ENCODE results near the gene ZNF780A. TPM values are rescaled to one million over a fixed set of nuclear protein-coding genes. Genes with fewer than 3 reads are reported as not detected.

The ZNF780A gene
- total and polyA plus RNA-seq, 11 donors: 3.9 to 17.5 (median 11.0) TPM

- TF ChIP-seq CTCF (IDR thresholded peaks at IDR 0.05) (no peak), POLR2A (IDR thresholded peaks at IDR 0.05) (no peak)
- H3K27me3 ChIP-seq: peaks cover 0 to 36% (median 4%) of the 10 kb centered on the region in 9 donors
- H3K9me3 ChIP-seq: peaks cover 0 to 14% (median 1%) of the 10 kb centered on the region in 12 donors
- no peak overlapping the region for H3K27ac ChIP-seq
- intact Hi-C loops (cut with DNase I): loop anchor here in 2 of 10 donors (5.0 kb wide), 1 partner anchor 87 kb away; no protein-coding TSS in a partner anchor
- no peaks in the 10 kb centered on the region for H3K4me1 ChIP-seq
- DNase-seq: no peak
- ATAC-seq: no peak
- no peaks in the 10 kb centered on the region for H3K36me3 ChIP-seq
- H3K4me3 ChIP-seq: no peak overlapping the region
Observed at GRCh38 chr19:40134866-40135265, 44.1 kb upstream of the ZNF780A start.

GRCh38 chr19:40133491-40133890 lies 42.7 kb upstream of the ZNF780A start:
- 72 to 84% (median 75%) methylated on average over 1 of the region's 1 CpG for WGBS, 4 donors
- intact Hi-C loops (cut with DNase I): no loop called here

DNA sequence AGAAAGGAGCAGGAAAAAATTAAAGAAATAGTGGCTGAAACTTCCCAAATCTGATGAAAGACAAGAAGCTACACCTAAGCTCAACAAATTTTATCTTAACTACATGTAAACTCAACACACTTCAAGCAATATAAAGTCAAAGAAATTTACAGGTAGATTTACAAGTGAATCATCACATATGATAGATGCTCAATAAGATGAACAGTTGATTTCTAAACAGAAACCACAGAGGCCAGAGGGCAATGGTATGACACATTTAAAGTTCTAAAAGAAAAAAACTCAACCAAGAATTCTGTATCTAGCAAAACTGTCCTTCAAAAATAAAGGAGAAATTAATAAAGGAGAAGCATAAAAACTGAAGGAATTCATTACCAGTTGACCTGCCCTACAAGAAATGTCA lies 39.3 kb upstream of the ZNF780A start:
- Histone ChIP-seq H3K27me3 (peaks cover 0 to 44% (median 0%) of the 10 kb centered on the region in 9 donors), H3K27ac (no peak overlapping the region), H3K4me1 (no peaks in the 10 kb centered on the region), H3K9me3 (peaks cover 0 to 9% (median 0%) of the 10 kb centered on the region in 12 donors), H3K36me3 (no peaks in the 10 kb centered on the region), H3K4me3 (no peak overlapping the region)
- no peak for ATAC-seq
- no peak for DNase-seq
- intact Hi-C loops (cut with DNase I): no loop called here
- TF ChIP-seq POLR2A (IDR thresholded peaks at IDR 0.05) (no peak), CTCF (IDR thresholded peaks at IDR 0.05) (no peak)

More at GRCh38 chr19:40133491-40133890, 42.7 kb upstream of the ZNF780A start:
- TF ChIP-seq POLR2A (IDR thresholded peaks at IDR 0.05) (no peak), CTCF (IDR thresholded peaks at IDR 0.05) (no peak)
- Histone ChIP-seq H3K27ac (no peak overlapping the region), H3K4me3 (no peak overlapping the region), H3K4me1 (no peaks in the 10 kb centered on the region), H3K27me3 (peaks cover 0 to 38% (median 4%) of the 10 kb centered on the region in 9 donors), H3K36me3 (no peaks in the 10 kb centered on the region), H3K9me3 (peaks cover 0 to 10% (median under 1%) of the 10 kb centered on the region in 12 donors)
- no peak for DNase-seq
- ATAC-seq: no peak

- intact Hi-C loops (cut with DNase I): no loop called here
Observed at GRCh38 chr19:40129425-40129824, 38.7 kb upstream of the ZNF780A start.

More at GRCh38 chr19:40129425-40129824, 38.7 kb upstream of the ZNF780A start:
- no peak overlapping the region for H3K4me3 ChIP-seq
- ATAC-seq: no peak
- peaks cover 0 to 41% (median 0%) of the 10 kb centered on the region in 9 donors for H3K27me3 ChIP-seq
- TF ChIP-seq CTCF (IDR thresholded peaks at IDR 0.05) (no peak), POLR2A (IDR thresholded peaks at IDR 0.05) (no peak)
- no peaks in the 10 kb centered on the region for H3K4me1 ChIP-seq
- no peak overlapping the region for H3K27ac ChIP-seq
- DNase-seq: no peak
- 43 to 58% (median 56%) methylated on average over 3 of the region's 3 CpGs for WGBS, 4 donors
- H3K9me3 ChIP-seq: peaks cover 0 to 9% (median 0%) of the 10 kb centered on the region in 12 donors
- no peaks in the 10 kb centered on the region for H3K36me3 ChIP-seq
